ENCODE measurements around the gene ANO2.

The ANO2 gene

DNA sequence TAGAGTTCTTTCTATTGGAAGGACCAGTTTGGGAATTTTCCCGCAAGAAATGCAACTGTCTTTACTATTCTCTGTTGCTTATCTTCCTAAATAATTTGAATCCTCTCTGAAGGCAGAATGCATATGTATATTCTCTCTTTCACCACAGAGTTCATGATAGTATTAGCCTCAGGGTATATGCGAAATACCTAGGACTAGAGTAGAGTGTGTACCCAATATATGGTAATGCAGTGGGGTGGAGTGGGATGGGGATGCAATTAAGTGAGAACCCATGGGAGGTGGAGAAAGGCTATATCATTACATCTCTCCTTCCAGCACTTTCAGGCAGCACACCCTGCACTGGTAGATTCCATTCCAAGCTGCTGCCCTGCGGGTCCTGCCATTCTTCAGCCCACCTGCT, 207.3 kb downstream of the ANO2 start:
- no peak for DNase-seq (ENCODE audit: insufficient read length, low spot score)
- FAIRE-seq = no peak

DNA sequence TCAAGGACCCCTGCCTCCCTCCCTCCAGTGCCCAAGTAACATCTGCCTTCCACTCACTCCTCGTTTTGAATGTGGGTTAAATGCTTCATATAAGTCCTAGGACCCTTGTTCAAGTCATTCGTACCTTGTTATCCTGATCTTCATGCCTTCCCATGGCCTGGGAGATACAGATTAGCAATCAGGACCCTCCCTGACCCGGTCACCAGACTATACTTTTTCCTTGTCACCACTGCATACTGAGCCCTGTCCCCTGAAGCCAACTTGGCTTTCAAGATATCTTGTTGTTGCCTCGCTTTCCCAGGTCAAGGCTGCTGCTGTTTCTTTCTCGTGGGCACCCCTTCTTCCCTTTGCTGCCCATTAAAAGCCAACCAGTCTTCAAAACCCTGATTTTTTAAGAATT, 208.5 kb downstream of the ANO2 start:
- DNase-seq (ENCODE audit: insufficient read length, low spot score) (no peak), FAIRE-seq (no peak)

DNA sequence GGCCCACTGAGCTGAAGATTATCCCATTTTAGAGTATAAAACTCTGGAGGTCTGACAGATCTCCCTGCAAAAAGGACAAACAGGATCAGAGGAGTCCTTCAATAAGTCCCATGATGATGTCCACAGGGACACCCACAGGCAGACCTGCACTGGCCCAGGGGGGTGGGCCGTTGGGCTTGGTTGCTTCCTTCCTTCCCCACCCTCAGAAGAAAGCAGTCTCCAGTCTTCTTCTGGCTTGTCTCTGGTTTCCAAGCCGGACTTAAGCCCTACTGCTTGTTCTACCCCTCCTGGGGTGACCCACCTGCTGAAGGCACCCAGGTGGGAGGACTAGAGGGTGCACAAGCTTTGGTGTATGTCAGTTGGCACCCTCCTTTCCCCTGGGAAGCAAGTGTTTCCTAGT, 209.0 kb downstream of the ANO2 start:
- DNase-seq (ENCODE audit: insufficient read length, low spot score) (no peak), FAIRE-seq (no peak)

DNA sequence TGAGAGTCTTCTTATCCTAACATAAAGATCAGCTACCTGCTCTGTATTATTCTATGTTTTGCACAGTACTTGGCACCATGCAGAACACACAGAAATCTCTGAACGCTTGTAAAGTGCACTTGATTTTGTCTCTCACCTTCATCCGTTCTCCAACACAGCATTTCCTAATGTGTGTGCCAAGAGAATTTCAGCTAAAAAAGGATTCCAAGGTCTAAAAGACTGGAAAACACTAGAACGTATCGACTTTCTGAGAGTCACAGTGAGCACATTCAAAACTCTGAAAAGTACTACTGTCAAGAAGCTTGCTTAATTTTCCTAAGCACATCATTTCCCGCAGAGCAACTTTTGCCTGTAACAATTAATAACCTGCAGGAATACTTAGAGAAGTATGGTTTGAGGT, 211.1 kb downstream of the ANO2 start:
- FAIRE-seq = no peak
- no peak for DNase-seq (ENCODE audit: insufficient read length, low spot score)

DNA sequence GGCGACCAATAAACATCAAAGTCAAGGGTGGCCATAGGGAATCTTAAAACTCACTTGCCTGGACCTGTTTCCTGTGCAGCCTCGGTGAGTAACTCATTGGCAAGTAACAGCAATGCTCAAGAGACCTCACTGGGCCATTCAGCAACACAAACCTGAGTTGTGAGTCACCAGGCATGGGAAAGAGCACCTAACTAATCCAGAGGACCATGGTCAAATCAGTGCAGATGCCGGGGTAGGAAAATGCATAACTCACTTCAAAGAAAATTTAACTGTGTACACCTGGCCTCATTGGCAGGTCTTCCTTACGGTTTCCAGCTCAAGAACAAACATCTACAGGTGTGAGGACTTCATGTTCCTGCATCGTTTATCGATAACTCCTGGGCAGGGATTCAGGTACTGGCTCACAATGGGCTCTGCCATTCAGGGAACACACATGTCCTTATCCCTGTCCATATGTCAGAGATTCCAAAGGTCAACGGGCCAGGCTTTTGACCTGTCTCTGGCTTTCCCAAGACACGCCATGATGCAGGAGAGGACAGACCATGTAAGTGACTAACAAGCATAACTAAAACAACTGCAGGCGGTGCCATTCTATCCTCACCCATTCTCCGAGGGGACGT, 211.8 kb downstream of the ANO2 start:
- DNase-seq (ENCODE audit: insufficient read length, low spot score) (no peak), FAIRE-seq (no peak)

DNA sequence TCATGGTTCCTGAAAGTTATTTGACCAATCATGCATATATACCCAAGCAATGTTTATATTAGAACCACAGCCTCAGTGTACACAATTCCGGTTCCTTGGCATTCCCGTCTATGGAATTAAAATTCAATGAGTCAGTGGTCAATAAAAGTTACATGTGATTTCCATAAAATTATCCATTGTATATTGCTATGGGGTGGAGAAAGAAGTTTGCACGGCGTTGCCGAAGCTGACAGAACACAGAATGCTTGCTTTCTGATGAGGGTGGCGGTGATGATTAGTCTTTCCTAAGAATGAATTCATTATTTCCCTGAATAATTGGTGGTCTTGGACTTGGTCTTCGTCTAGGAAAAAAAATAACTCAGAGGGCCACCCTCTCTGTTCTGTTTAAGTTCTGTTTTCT, 214.1 kb downstream of the ANO2 start:
- FAIRE-seq (no peak), DNase-seq (ENCODE audit: insufficient read length, low spot score) (no peak)

DNA sequence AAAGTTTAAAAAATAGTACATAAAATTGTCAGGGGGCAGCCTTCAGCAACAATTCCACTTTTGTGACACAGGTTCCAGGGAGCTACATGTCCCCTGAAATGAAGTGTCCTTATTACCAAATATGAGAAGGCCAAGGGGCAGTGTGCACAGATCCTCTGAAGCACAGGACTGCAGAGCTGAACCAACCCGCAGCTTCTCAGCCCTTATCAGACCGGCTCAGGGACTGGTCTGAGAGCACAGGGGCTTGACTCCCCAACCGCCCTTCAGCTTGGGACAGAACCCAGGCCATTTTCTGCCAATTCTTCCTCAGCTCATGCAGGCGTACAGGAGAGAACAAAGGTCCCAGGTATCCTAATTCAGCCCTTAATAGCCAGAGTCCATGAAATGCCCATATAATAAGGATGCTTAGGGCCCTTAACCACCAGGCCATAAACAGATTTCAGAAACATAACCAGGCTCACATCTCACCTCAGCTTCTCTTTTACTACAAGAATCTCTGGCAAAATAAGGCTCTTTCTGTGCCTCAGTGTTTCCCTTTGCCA, 221.3 kb downstream of the ANO2 start:
- FAIRE-seq (no peak), DNase-seq (ENCODE audit: insufficient read length, low spot score) (no peak)

DNA sequence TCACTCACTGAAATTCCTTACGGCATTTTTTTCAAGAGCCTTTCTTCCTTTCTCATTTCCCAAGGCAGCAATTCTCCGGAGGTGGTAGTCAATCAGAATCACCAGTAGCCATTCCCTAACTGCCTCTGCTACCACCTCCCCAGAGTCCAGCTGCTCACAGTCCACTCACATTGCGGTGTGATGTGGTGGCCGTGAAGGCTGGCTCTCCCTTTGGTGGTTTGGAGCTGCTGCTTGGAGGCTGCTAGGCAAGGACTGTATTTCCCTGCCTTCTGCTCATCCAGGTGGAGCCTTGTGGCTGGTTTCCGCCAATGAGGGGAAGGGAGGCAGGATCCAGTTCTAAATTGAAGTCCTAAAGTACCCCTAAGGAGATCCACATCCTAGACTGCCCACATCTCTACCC, 222.0 kb downstream of the ANO2 start:
- no peak for FAIRE-seq

DNA sequence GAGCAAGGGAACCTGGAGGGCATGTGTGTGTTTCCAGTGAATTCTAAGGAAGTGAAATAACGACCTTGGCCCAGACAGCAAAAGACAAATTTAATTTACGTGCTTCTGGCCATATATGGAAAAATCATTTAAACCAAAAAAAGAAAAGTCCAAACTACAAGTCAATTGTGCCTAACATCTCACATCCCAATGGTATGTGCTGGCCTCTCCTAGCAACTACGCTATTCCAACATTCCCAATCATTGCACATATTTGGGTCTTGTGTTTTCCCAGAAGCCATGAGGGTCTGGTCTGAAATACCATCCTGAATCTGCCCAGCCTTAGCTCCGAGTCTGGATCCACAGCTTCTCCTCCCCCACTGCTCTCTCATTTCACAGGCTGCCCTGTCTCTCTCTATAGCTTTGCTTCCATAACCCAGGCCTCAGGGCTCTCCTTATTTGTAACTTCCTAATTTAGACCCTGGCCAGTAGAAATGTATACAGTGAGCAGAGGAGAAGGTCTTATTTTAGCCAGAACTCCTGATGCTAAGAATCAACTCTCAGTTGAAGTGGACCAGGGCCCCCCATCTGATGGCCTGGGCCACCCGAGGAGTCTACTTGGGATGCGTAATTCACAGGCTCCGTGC, 224.6 kb downstream of the ANO2 start:
- FAIRE-seq (no peak), DNase-seq (ENCODE audit: insufficient read length, low spot score) (no peak)

More for the DNA sequence above, 222.0 kb downstream of the ANO2 start:
- no peak for DNase-seq (ENCODE audit: insufficient read length, low spot score)

DNA sequence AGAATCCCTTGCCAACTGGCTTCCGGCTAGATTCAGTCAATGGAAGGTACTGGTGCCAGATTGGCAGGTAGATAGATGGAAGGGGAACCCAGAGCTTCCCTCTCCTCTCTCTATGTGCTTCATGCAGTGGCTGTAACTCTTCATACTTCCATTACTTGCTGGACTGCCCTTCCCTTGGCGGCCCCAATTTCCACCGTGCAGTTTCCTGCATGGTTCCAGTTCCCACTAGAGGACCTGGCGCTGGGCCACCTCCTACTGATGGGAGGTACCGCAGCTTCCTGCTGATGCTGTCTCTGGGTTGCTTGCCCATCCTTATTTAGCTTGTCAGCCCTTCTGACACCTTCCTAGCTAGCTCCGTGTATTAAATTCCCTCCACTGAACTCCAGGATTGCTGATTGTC, 226.4 kb downstream of the ANO2 start:
- FAIRE-seq = no peak

DNA sequence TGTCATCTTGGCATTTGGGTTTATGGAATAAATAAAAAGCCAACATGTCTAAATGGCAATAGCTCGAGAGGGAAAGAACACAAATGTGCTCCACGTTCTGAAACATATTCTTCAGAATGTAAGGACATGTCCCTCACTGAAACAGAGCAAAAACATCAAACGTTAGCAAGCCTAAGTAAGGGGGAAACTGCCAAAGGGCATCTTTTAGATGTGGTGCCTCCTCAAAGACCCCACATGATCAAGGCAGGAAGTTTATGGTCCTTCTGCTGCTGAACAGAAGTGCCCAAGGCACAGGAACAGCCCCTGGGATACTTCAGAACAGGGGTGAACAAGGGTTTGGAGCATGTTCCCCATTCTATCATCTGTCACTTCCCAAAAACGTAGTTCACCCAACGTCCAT, 227.0 kb downstream of the ANO2 start:
- no peak for FAIRE-seq
- no peak for DNase-seq (ENCODE audit: insufficient read length, low spot score)

More for the DNA sequence above, 226.4 kb downstream of the ANO2 start:
- DNase-seq (ENCODE audit: insufficient read length, low spot score) = no peak

DNA sequence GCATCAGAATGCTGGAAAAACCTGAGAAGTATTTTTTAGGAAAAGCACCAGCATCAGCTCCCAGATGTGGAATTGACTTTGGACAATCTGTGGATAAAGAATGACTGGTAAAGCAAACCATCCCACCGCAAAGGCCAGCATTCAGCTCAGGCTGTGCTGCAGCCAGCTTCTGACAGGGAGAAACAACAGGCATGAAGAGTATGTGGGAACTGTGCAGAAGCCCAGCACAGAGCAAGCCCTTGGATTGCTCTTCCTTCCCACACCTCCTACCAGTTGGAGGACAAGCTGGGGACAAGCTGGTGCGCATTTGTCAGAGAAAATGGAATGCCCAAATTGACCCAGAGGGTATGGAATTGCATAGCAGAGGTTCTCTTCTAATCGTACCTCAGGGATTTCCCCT, 228.1 kb downstream of the ANO2 start:
- FAIRE-seq (no peak), DNase-seq (ENCODE audit: insufficient read length, low spot score) (no peak)

DNA sequence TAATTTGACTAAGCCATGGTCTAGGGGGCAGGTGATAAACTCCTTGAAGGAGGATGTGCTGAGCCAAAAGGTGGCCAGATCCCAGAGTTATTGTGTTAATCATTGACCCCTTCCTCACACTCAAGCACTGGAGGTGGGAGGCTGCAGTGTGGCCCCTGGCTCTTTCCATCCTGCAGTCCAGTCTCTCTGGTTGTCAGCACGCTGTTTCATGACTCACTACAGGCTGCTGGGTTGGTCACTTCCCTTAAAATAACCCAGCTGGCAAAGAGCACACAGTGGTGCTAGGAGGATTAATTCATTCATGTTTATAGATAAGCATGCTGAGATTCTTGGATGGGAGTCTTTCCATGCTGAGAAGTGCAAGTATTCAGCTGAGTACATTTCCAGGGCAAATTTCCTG, 228.9 kb downstream of the ANO2 start:
- FAIRE-seq (no peak), DNase-seq (ENCODE audit: insufficient read length, low spot score) (no peak)

DNA sequence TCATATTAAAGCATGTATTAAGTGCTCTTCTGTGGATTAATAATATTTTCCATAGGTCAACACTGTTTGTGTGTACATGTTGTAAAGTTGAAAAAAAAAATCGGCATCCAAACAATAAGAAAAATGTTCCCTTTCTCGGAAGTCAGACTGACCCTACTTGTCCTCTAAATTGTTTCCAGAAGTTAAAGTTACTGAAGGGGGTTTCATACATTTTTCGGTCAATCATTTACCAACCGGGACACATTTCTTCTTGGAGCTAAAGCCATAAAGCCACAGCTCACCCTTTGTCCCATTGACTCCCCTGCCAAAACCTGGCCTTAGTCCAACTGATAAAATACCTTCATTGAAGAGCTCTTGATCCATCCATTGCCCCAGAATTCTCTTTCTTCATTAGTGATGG, 230.0 kb downstream of the ANO2 start:
- FAIRE-seq (no peak), DNase-seq (ENCODE audit: insufficient read length, low spot score) (no peak)

DNA sequence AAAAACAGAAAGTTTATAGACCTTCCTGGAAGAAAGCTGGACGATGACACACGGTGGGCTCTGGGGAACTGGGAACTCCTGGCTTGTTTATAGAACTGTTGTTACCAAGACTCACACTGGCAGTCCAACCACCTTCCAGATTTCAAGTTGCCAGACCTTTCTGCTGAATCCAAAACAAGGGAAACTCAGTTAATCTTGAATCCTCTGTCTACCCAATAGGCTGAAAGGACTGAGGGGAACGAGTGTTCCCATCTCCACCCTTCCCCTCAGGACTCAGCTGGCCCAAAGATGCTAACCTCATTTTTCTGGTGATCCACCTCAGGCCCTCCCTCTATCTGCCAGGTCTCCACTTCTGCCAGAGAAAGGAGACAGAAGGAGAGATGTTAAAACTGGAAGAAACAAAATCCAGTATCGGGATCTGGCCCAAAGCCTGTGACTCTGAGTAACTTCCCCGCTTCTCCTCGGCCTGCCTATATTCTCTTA, 231.4 kb downstream of the ANO2 start:
- no peak for DNase-seq (ENCODE audit: insufficient read length, low spot score)
- FAIRE-seq = no peak

DNA sequence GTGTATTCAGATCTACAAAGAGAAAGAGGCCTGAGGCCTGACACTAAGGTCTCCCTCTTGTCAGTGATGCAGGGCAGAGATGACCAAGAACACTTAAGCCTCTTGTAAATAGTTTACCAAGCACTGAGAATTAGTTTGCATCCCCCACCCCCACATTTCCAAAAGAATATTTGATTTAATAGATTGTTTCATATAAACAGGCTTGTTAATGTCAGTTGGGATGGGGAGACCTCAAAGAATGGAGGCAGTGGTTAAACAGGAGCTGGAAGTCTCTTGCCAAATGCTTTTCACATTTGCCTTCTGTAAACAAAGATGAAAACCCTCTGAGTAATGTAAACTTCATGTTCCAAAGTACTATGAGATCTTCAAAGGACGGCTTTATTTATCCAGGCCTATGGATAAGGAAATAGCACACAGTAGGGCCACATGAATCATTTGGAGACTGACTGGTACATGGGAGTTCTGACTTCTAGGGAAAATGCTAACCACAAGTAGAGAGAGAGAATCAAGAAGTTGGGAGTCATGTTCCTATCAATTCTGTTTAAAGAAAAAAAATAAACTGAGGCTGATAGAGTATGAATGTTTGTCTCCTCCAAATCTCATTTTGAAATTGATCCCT, 234.7 kb downstream of the ANO2 start:
- DNase-seq (ENCODE audit: insufficient read length, low spot score) (no peak), FAIRE-seq (no peak)

DNA sequence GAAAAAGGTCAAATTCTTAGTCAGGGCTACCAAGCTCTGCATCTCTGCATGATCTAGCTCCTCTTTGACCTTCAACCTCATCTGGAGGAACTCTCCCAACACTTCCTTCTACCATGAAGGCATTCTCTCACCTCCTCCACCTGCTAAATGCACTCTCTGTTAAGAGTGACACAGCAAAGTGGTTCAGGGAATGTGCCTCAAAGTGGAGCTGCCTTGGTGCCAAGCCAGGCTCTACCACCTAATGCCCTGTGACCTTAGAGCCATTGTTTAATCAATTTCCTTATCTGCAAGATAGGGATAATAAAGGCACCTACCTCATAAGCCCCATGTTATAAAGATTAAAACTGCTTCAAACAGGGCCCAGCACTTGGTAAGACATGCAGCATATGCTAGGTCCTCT, 236.7 kb downstream of the ANO2 start:
- DNase-seq (ENCODE audit: insufficient read length, low spot score) (no peak), FAIRE-seq (no peak)

DNA sequence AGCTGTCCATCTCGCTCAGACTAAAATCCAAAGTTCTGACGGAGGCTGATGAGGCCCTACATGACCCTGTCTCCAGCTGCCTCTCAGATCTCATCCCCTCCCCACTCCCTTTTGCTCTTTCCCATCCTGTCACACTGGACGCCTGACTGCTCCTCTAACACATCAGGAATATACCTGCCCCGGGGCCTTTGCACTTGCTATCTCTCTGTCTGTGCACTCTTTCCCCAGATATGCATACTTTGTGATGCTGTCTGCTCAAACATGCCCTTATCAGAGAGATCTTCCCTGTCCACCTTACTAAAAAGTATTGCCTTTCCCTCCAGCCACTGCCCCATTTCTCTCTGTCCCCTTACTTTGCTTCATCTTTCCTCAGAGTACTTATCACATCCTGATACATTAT, 238.8 kb downstream of the ANO2 start:
- FAIRE-seq = no peak

DNA sequence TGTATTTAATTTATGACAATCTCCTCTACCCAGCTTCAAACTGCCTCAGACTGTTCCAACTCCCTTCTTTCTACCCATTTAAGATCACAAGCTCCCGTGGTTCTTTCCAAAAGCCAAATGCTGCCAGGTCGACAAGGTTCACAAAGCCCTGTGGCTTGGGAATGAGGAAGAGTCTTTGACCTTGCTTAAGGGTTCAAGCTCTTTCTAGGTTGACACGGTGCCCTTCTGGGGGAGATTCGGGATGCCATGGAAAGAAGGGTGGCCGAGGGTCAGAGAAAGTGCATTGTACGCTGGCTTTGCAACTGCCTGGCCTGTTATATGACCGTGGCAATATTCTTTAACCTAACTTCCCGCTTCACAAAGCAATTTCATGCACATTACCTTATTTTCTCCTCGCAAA, 239.3 kb downstream of the ANO2 start:
- DNase-seq (ENCODE audit: insufficient read length, low spot score) (no peak), FAIRE-seq (no peak)

More for the DNA sequence above, 238.8 kb downstream of the ANO2 start:
- DNase-seq (ENCODE audit: insufficient read length, low spot score) = no peak

DNA sequence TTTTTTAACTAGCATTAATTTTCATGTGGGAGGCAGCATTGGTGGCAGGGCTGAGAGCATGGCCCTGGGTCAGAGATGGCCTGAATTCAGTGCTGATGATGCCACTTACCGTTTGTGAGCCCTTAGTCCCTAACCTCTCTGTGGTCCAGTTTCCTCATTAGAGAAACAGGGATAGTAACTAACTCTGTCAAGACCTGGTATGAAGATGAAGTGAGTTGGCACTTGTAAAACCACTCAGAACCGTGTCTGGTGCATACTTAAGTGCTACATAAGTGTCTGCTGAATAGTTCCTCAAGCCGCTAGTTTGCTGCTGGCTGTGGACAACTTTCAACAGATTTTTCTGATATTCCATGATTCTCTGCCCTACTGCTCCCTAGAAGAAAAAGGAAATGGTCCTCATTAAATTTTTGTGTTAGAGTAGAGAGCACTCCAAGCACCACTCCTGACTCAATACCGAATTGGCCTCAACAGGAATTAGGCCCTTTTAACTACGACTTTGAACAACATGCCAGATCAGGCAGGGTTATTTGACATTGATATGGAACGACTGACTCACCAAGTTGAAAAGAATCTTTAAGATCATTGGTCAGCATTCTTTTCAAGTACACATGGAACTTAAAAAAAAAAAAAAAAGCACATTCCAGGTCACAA, 250.2 kb downstream of the ANO2 start:
- FAIRE-seq = no peak
- DNase-seq (ENCODE audit: insufficient read length, low spot score) = no peak

DNA sequence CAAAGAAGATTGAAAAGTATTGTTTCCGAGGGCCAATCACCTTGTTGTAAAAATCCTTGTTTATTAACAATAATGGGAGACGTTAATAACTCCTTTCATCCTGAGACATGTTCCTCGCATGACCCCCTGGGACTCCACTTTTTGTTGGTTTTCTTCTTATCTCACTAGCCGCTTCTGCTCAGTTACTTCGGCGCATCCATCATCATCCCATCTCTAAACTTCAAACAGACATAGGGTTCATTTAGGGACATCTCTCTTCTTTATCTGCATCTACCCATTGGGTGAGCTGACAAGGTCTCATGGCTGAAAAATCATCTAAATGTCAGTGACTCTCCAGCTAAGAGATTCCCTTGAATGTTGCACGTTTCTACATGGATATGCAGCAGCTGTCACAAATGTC, 252.2 kb downstream of the ANO2 start:
- no peak for FAIRE-seq
- no peak for DNase-seq (ENCODE audit: insufficient read length, low spot score)

DNA sequence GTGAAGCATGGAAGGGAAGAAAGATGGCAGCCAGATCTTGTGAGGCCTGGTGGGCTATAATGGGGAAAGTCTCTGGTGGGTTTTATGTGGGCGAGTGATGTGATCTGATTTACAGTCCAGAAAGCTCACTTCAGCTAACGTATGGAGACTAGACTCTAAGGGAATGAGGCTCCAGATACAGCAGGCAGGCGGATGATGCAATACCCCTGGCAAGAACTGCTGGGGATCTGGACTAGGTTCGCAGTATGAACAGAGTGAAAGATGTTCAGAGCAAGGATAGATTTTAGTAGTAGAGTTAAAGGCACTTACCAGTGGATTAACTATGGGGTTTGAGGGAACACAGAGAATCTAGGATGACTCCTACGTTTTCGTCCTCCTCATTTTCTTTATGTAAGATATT, 253.1 kb downstream of the ANO2 start:
- no peak for FAIRE-seq
- DNase-seq (ENCODE audit: insufficient read length, low spot score) = no peak
